HG03095 (cell line): ENCODE data around the gene NUDT3.
"Not testable (repeated sequence)": the region's sequence is repeated elsewhere in the genome, so short reads cannot be mapped to it uniquely, and the experiment has no call there.

Experiments used
- ATAC-seq: cut with Tn5 transposase; IDR thresholded peaks from one replicate; pipeline ENCODE4 v1.9.1; 2021; ENCODE audit warnings: moderate library complexity; ENCODE audit not compliant: unreplicated experiment

NUDT3 gene

GRCh38 chr6:34295721-34296120, 96.7 kb downstream of the NUDT3 start:
- ATAC-seq: peak; percentile 65

- ATAC-seq: no peak
Measured at GRCh38 chr6:34292954-34293353, 99.5 kb downstream of the NUDT3 start.

DNA sequence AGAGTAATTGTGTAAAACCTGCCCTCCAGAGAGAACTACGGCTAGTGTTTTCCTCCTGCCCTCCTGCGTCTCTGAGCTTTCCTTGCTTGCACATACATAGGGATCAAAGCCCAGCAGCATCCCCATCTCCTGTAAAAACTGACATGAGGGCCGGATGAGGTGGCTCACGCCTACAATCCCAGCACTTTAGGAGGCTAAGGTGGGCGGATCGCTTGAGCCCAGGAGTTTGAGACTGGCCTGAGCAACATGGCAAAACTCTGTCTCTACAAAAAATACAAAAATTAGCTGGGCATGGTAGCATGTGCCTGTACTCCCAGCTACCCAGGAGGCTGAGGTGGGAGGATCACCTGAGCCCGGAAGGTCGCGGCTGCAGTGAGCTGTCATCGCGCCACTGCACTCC, 103.3 kb downstream of the NUDT3 start:
- ATAC-seq: no peak

- no peak for ATAC-seq
Measured at GRCh38 chr6:34288581-34288980, 103.9 kb downstream of the NUDT3 start.

GRCh38 chr6:34285448-34286164, 106.9 kb downstream of the NUDT3 start:
- ATAC-seq: no peak

- ATAC-seq: no peak
Measured at GRCh38 chr6:34284563-34285447, 107.7 kb downstream of the NUDT3 start.

GRCh38 chr6:34281702-34282334, 110.7 kb downstream of the NUDT3 start:
- ATAC-seq: no peak

DNA sequence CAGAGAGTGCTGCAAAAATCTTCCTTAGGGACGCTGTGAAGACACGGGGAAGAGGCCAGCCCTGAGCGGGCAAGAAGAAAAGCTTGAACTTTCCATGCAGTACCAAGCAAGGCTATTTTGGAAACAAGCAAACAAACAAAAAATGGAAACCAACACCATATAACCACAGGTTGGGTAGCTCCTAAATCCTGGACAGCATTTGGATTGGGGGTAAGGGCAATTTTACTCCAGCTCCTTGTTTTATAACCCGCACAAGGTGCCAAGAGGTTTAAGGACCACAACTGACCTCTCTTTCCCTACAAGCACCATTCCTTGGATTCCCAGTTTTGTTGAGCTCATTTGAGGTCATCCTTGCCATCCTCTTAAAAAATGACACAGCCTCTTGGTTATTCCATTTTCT, 112.3 kb downstream of the NUDT3 start:
- ATAC-seq: no peak

DNA sequence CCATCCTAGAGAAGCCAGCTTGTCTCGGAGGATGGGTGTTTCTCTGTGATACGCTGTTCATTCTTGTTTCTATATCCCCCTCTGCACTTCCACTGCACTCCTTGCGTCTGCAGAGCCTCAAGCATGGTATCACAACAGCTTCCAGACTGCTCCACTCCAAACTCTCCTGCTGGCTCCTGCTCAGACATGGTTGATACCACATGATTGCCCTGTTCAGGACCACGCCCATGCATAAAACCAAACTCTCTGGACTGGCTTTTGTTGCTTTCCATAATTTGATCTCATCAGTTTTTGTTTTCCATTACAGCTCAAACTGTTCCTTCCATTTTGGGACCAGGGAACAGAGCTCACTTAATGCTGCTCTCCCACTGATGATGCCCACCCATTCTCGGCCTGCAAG, 113.6 kb downstream of the NUDT3 start:
- no peak for ATAC-seq

DNA sequence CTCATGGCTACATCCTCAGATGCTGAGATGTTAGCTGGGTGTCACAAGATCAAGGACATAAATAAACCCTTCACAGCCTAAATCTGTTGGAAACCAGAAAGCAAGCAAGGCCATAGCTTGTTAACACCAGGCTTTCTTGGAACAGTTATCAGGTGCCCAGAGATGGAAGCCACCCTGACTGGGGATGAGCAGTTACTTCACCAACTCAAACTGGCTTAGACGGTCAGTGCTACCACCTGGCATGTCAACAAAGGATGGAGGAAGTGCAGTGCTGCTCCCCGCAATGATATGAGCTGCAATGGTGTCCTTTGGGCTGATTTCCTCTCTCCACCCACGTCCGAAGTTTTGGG, 114.7 kb downstream of the NUDT3 start:
- ATAC-seq: no peak

DNA sequence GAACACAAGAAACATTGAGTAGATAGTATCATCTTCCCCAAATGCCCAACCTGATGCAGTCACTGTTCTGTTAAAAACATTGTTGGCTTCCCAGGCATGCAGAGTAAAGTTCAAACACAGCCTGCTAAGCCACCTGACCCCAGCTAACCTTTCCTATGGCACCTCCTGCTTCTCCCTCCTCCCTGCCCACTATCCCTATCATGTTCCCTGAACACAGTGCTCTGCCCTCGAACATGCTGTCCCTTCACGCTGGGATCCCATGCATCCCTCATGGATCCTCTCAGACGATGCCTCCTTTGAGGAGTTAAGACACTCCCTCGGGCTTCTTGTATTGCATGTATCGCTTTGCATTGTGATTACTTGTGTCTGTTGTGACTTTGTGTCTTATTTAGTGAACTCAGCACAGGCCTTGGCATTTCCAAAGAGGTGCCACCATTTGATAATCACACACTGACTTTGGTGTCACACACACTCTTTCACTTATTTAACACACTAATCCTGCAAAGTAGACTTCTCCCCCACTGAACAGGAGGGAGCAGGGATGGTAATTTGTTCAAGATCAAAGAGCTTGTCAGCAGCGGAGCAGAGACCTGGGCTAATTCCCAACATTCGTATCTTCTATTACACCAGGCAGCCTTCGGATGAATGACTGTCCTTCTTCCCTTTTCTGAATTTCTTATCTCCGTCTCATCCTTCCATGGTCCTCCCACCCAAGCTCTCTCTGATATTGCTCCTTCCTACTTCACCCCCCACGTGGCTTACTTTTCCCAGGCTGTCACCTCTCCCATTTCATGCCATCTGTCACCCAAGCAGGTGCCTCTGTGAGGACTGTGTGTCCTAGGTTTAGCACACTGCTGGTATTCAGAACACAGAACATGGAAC, 115.3 kb downstream of the NUDT3 start:
- no peak for ATAC-seq

- ATAC-seq: no peak
Measured at GRCh38 chr6:34276191-34276590, 116.3 kb downstream of the NUDT3 start.

DNA sequence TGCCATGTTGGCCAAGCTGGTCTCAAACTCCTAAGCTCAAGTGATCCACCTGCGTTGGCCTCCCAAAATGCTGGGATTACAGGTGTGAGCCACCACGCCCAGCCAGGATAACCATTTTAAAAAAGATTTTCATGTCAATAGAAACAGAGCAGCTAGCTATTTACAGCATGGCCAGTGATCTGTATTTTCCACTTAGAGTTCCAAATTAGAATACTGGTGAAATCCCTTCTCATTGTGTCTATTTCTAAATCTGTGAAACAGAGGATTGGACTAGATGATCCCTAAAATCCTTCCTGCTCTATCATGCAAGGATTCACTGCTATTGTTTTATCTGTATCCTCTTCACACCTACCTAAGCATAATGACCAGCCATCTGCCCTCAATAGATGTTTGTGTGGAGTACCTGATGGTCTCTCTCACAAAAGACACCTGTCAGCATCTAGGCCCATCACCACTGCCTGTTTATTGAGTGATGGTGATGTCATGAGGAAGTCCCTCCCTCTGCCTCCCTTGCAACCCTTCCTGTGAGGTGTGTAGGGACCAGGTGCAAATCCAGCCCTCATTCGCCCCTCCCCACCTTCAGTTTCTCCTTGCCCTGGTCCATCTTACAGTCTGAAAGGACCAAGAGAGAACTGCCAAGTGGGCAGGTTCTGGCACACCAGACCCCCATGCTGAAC, 117.2 kb downstream of the NUDT3 start:
- no peak for ATAC-seq

- ATAC-seq: no peak
Measured at GRCh38 chr6:34274129-34274528, 118.3 kb downstream of the NUDT3 start.

- ATAC-seq: no peak
Measured at GRCh38 chr6:34273242-34273805, 119.1 kb downstream of the NUDT3 start.

DNA sequence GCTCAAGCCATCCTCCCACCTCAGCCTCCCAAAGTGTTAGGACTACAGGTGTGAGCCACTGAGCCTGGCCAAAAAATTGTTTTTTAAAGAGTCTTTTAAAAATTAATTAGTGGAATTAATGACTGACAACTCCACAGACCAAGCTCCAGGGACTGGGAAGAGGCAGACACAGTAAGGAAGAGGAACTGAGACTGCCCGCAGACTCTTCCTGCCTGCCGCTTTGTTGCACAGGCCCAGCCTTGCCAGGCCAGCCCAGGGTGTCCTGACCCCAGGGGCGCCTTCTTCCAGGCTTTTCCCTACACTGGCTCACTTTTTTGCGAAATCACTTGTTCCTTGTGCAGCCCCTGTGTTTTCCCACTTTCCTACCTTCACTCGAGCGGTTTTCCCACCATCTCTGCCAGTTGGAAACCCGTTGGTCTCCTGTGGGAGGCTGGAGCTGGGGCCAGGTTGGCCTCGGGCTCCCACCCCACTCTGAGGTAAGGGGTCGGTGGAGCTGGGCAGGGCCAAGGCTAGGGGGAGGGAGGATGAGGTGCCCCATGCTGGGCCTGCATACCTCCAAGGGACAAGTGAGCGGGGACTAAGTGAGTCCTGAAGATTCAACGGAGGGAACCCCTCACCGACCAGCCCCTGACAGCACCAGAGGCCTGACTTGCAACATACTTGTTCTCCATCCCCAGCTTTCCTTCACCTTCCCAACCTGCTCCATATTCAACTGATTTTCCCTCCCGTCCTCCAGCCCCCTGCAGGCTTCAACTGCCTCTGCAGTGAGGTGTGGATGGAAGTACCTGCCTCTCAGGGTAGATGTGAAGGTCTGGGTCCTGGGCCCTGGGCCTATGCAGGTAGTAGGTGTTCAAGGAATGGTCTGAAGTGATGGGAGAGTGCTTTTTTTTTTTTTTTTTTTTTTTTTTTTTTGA, 120.2 kb downstream of the NUDT3 start:
- no peak for ATAC-seq

DNA sequence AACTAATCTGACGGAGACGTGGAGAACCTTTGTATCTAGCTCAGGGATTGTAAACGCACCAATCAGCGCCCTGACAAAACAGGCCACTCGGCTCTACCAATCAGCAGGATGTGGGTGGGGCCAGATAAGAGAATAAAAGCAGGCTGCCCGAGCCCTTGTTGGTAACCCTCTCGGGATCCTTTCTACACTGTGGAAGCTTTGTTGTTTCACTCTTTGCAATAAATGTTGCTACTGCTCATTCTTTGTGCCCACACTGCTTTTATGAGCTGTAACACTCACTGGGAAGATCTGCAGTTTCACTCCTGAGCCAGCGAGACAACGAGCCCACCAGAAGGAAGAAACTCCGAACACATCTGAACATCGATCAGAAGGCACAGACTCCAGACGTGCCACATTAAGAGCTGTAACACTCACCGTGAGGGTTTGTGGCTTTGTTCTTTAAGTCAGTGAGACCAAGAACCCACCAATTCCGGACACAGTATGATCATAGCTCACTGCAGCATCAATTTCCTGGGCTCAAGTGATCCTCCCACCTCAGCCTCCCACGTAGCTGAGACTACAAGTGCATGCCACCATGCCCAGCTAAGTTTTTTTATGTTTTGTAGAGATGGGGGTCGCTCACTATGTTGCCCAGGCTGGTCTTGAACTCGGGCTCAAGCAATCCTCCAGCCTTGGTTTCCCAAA, 122.7 kb downstream of the NUDT3 start:
- not testable (repeated sequence) for ATAC-seq

GRCh38 chr6:34269132-34269531, 123.3 kb downstream of the NUDT3 start:
- ATAC-seq: not testable (repeated sequence)
